GM21360 (cell line): Measurements from ENCODE around the gene ANKRD42.
"Not testable (repeated sequence)": the region's sequence is repeated elsewhere in the genome, so short reads cannot be mapped to it uniquely, and the experiment has no call there.

Experiments used
- ATAC-seq: cut with Tn5 transposase; IDR thresholded peaks from one replicate; pipeline ENCODE4 v1.9.1; 2021; ENCODE audit warnings: mild to moderate bottlenecking, moderate library complexity; ENCODE audit not compliant: unreplicated experiment

Gene ANKRD42

GRCh38 chr11:83238111-83238510, 44.6 kb downstream of the ANKRD42 start:
- ATAC-seq: no peak

- ATAC-seq: peak; percentile 78
Observed at GRCh38 chr11:83241291-83241946, 47.9 kb downstream of the ANKRD42 start.

GRCh38 chr11:83249445-83249844, 55.9 kb downstream of the ANKRD42 start:
- ATAC-seq: no peak

GRCh38 chr11:83249972-83250593, 56.6 kb downstream of the ANKRD42 start:
- peak; percentile 88 for ATAC-seq

GRCh38 chr11:83252266-83252665, 58.8 kb downstream of the ANKRD42 start:
- no peak for ATAC-seq

- ATAC-seq: no peak
Observed at GRCh38 chr11:83252941-83253340, 59.4 kb downstream of the ANKRD42 start.

- no peak for ATAC-seq
Observed at GRCh38 chr11:83255366-83255765, 61.9 kb downstream of the ANKRD42 start.

- ATAC-seq: no peak
Observed at GRCh38 chr11:83256602-83257340, 63.3 kb downstream of the ANKRD42 start.

GRCh38 chr11:83257761-83258168, 64.3 kb downstream of the ANKRD42 start:
- no peak for ATAC-seq

- ATAC-seq: no peak
Observed at GRCh38 chr11:83259559-83259958, 66.0 kb downstream of the ANKRD42 start.

- ATAC-seq: no peak
Observed at GRCh38 chr11:83265331-83265730, 71.8 kb downstream of the ANKRD42 start.

GRCh38 chr11:83269080-83269479, 75.6 kb downstream of the ANKRD42 start:
- not testable (repeated sequence) for ATAC-seq

GRCh38 chr11:83271734-83272133, 78.2 kb downstream of the ANKRD42 start:
- not testable (repeated sequence) for ATAC-seq

- ATAC-seq: no peak
Observed at GRCh38 chr11:83272627-83273026, 79.1 kb downstream of the ANKRD42 start.

- no peak for ATAC-seq
Observed at GRCh38 chr11:83275888-83276641, 82.6 kb downstream of the ANKRD42 start.

- ATAC-seq: no peak
Observed at GRCh38 chr11:83278351-83278750, 84.8 kb downstream of the ANKRD42 start.

GRCh38 chr11:83280256-83280655, 86.7 kb downstream of the ANKRD42 start:
- ATAC-seq: no peak

GRCh38 chr11:83282084-83282716, 88.7 kb downstream of the ANKRD42 start:
- ATAC-seq: no peak

GRCh38 chr11:83284501-83285150, 91.1 kb downstream of the ANKRD42 start:
- ATAC-seq: no peak

GRCh38 chr11:83285151-83285770, 91.7 kb downstream of the ANKRD42 start:
- ATAC-seq: peak; percentile 38
